ENCODE results near the gene CDH23.

- TF ChIP-seq POLR2AphosphoS5 (IDR thresholded peaks at IDR 0.05; ENCODE audit: low read depth, low read length) (no peak), TAF1 (IDR thresholded peaks at IDR 0.05; ENCODE audit: borderline replicate concordance, insufficient read depth, low read length) (no peak), REST (IDR thresholded peaks at IDR 0.05; ENCODE audit: insufficient read depth in 1 of 2, low read depth in 2 of 2, low read length in 2 of 2) (no peak), FOXP2 (optimal IDR thresholded peaks at IDR 0.05; ENCODE audit: borderline replicate concordance, extremely low read depth, extremely low read length, insufficient read depth) (no peak)
Observed at GRCh38 chr10:71750124-71750841, 353.6 kb downstream of the CDH23 start.
